ENCODE measurements around the gene LOXL1. TPM values are rescaled to one million over a fixed set of nuclear protein-coding genes. Genes with fewer than 3 reads are reported as not detected.

The LOXL1 gene
- total and polyA plus RNA-seq, 2 of the 13 experiments (the other 11 are each of a cell fraction or from before 2014, with no cell fraction given): 0.51 to 1.3 TPM

GRCh38 chr15:73972984-73973682 is 46.9 kb downstream of the LOXL1 start (continued):
- TF ChIP-seq, protein P1, sequence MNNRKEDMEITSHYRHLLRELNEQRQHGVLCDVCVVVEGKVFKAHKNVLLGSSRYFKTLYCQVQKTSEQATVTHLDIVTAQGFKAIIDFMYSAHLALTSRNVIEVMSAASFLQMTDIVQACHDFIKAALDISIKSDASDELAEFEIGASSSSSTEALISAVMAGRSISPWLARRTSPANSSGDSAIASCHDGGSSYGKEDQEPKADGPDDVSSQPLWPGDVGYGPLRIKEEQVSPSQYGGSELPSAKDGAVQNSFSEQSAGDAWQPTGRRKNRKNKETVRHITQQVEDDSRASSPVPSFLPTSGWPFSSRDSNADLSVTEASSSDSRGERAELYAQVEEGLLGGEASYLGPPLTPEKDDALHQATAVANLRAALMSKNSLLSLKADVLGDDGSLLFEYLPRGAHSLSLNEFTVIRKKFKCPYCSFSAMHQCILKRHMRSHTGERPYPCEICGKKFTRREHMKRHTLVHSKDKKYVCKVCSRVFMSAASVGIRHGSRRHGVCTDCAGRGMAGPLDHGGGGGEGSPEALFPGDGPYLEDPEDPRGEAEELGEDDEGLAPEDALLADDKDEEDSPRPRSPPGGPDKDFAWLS (CRISPR knock-in tag; IDR thresholded peaks at IDR 0.05; ENCODE audit: borderline replicate concordance): no peak
- TF ChIP-seq CREBL2 (CRISPR knock-in tag; IDR thresholded peaks at IDR 0.05; ENCODE audit: borderline replicate concordance) (no peak), ZSCAN31 (CRISPR knock-in tag; IDR thresholded peaks at IDR 0.05; ENCODE audit: low read depth) (no peak), KLF15 (CRISPR knock-in tag; IDR thresholded peaks at IDR 0.05; ENCODE audit: borderline replicate concordance) (no peak), ZNF557 (CRISPR knock-in tag; IDR thresholded peaks at IDR 0.05) (no peak), DNMT3B (CRISPR knock-in tag; conservative IDR thresholded peaks at IDR 0.05) (no peak), GABPB1 (CRISPR knock-in tag; IDR thresholded peaks at IDR 0.05) (0 out of 2 replicates have a peak, but pooled peaks have one; percentile 1), ZNF10 (CRISPR knock-in tag; IDR thresholded peaks at IDR 0.05; ENCODE audit: borderline replicate concordance, low read depth) (no peak), ZNF792 (CRISPR knock-in tag; IDR thresholded peaks at IDR 0.05) (no peak), ZNF24 (IDR thresholded peaks at IDR 0.05) (no peak), RNF2 (conservative IDR thresholded peaks at IDR 0.05; ENCODE audit: low read depth) (0 out of 2 replicates have a peak, but pooled peaks have one; percentile 21), ZNF350 (CRISPR knock-in tag; IDR thresholded peaks at IDR 0.05; ENCODE audit: borderline replicate concordance, low read depth) (peak; percentile 53; the same call in 1 of the 2 replicates), HOXA3 (CRISPR knock-in tag; IDR thresholded peaks at IDR 0.05) (0 out of 2 replicates have a peak, but pooled peaks have one; percentile 13), KLF6 (CRISPR knock-in tag; IDR thresholded peaks at IDR 0.05) (no peak)
- TF ChIP-seq, protein P2, sequence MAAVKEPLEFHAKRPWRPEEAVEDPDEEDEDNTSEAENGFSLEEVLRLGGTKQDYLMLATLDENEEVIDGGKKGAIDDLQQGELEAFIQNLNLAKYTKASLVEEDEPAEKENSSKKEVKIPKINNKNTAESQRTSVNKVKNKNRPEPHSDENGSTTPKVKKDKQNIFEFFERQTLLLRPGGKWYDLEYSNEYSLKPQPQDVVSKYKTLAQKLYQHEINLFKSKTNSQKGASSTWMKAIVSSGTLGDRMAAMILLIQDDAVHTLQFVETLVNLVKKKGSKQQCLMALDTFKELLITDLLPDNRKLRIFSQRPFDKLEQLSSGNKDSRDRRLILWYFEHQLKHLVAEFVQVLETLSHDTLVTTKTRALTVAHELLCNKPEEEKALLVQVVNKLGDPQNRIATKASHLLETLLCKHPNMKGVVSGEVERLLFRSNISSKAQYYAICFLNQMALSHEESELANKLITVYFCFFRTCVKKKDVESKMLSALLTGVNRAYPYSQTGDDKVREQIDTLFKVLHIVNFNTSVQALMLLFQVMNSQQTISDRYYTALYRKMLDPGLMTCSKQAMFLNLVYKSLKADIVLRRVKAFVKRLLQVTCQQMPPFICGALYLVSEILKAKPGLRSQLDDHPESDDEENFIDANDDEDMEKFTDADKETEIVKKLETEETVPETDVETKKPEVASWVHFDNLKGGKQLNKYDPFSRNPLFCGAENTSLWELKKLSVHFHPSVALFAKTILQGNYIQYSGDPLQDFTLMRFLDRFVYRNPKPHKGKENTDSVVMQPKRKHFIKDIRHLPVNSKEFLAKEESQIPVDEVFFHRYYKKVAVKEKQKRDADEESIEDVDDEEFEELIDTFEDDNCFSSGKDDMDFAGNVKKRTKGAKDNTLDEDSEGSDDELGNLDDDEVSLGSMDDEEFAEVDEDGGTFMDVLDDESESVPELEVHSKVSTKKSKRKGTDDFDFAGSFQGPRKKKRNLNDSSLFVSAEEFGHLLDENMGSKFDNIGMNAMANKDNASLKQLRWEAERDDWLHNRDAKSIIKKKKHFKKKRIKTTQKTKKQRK (IDR thresholded peaks at IDR 0.05; ENCODE audit: low read length): no peak
- TF ChIP-seq, protein P3, sequence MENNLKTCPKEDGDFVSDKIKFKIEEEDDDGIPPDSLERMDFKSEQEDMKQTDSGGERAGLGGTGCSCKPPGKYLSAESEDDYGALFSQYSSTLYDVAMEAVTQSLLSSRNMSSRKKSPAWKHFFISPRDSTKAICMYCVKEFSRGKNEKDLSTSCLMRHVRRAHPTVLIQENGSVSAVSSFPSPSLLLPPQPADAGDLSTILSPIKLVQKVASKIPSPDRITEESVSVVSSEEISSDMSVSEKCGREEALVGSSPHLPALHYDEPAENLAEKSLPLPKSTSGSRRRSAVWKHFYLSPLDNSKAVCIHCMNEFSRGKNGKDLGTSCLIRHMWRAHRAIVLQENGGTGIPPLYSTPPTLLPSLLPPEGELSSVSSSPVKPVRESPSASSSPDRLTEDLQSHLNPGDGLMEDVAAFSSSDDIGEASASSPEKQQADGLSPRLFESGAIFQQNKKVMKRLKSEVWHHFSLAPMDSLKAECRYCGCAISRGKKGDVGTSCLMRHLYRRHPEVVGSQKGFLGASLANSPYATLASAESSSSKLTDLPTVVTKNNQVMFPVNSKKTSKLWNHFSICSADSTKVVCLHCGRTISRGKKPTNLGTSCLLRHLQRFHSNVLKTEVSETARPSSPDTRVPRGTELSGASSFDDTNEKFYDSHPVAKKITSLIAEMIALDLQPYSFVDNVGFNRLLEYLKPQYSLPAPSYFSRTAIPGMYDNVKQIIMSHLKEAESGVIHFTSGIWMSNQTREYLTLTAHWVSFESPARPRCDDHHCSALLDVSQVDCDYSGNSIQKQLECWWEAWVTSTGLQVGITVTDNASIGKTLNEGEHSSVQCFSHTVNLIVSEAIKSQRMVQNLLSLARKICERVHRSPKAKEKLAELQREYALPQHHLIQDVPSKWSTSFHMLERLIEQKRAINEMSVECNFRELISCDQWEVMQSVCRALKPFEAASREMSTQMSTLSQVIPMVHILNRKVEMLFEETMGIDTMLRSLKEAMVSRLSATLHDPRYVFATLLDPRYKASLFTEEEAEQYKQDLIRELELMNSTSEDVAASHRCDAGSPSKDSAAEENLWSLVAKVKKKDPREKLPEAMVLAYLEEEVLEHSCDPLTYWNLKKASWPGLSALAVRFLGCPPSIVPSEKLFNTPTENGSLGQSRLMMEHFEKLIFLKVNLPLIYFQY (CRISPR knock-in tag; IDR thresholded peaks at IDR 0.05; ENCODE audit: borderline replicate concordance): no peak
- TF ChIP-seq, protein P4, sequence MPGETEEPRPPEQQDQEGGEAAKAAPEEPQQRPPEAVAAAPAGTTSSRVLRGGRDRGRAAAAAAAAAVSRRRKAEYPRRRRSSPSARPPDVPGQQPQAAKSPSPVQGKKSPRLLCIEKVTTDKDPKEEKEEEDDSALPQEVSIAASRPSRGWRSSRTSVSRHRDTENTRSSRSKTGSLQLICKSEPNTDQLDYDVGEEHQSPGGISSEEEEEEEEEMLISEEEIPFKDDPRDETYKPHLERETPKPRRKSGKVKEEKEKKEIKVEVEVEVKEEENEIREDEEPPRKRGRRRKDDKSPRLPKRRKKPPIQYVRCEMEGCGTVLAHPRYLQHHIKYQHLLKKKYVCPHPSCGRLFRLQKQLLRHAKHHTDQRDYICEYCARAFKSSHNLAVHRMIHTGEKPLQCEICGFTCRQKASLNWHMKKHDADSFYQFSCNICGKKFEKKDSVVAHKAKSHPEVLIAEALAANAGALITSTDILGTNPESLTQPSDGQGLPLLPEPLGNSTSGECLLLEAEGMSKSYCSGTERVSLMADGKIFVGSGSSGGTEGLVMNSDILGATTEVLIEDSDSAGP (CRISPR knock-in tag; IDR thresholded peaks at IDR 0.05; ENCODE audit: borderline replicate concordance): peak; percentile 34; the same call in 1 of the 2 replicates
